HG02571 (cell line): ENCODE data around the gene FNTB.

Experiments used
- ATAC-seq: cut with Tn5 transposase; IDR thresholded peaks from one replicate; pipeline ENCODE4 v1.9.1; 2021; ENCODE audit warnings: mild to moderate bottlenecking, moderate library complexity; ENCODE audit not compliant: unreplicated experiment

Gene FNTB

DNA sequence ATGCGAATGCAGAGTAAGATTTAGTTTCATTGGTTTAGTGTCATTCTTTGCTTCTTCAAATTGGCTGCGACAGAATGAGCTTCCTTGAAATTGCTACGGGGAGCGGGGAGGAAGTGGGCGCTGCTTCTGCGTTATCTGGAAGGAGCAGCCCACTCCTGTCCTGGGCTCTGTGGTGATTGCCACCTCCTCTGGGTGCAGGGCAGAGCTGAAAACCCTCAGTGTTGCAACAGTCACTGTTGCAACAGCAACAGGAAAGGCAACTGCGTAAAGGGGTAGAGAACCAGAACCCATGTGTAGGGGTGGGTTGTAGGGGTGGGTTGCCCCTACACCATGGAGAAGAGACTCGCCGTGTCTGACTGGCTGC is 57.9 kb downstream of the FNTB start:
- ATAC-seq: no peak

DNA sequence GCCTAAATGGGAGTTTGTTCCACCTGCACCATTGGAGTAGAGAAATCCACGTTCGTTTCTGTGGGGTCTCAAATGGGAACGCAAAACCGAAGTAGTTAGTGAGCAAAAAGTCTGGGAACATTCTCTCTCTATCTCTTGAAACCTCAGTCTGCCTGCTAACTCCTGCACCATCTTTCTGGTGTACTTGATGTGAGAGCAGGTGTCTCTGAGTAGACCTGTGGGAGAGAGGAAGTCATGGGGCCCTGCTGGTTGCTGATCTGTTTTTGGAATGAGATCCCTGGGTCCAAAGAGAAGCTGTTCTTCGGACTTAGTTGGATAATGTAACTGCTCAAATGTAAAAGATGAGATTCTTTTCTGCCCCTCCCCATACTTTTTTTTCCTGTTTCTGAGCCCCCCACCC is 58.3 kb downstream of the FNTB start:
- ATAC-seq: no peak

DNA sequence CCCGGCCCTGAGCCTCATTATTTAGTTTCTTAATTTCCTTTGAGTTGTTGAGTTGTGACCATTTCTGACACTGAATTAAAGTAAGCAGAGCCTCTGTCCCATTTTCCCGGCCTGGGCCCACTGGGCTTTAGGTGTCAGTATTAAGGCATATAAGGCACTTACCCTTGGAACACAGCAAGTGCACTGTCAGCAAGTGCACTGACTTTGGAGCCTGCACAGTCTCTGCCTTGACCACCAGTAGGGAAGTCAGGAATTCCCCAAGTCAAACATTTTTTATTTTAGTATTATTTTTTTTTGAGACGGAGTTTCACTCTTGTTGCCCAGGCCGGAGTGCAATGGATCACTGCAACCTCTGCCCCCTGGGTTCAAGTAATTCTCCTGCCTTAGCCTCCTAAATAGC is 59.0 kb downstream of the FNTB start:
- no peak for ATAC-seq

DNA sequence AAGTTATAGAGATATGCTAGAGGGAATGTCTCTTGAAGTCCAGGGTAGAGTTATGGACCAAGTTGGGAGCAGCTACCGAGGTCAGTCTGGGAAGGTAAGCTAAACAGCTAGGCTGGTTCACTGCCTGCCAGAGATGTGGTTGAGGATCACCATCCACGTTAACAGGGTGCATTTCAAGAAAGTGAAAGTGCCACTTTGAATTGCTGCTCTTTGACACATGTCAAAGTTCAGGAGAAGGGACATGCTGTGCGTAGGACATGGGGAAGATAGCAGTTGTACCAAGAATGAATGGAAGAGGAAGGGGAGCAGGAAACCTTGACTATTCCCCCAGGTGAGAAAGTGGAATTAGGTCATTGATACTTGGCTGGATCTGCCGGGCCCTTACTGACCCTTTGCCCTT is 66.1 kb downstream of the FNTB start:
- no peak for ATAC-seq

DNA sequence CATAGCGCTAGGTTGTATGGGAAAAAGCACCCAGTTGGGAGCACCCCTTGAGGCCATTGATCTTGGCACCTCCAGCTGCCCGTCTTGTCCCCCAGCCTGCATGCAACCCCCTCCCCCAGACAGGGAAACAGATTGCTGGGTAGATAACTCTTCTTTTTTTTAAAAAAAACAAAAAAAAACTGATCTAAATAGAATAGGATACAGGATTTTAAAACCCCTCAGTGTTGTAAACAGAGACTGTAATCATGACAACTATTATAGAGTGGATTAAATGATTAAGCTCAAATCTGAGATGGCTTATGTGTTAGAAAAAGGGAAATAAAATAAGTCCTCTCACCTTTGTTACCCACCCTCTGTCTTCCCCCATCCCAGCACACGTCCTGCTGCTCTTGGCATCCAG is 66.8 kb downstream of the FNTB start:
- ATAC-seq: no peak

DNA sequence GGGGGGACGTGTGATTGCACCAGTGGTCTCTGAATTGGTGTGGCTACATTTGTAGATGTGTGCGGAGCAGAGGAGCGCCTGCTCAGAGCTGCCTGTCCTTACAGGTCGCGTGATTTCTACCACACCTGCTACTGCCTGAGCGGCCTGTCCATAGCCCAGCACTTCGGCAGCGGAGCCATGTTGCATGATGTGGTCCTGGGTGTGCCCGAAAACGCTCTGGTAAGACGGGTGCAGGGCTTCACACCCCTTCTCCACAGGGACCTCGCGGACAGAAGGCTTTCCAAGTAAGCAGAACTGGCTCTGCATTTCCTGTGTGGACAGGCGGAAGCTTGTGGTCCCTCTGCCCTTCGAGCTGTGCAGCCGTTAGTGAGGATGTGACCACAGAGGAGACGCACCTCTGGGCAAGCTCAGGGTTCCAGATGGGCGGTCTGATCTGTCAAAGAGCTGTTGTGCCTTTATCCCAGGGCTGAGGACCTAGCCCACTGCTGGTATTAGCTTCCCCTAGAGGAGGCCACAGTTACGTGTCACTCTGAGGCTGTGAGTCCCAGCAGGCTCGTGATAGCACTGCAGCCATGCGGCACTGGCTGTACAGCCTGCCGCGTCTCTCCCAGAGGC is 67.9 kb downstream of the FNTB start:
- no peak for ATAC-seq

DNA sequence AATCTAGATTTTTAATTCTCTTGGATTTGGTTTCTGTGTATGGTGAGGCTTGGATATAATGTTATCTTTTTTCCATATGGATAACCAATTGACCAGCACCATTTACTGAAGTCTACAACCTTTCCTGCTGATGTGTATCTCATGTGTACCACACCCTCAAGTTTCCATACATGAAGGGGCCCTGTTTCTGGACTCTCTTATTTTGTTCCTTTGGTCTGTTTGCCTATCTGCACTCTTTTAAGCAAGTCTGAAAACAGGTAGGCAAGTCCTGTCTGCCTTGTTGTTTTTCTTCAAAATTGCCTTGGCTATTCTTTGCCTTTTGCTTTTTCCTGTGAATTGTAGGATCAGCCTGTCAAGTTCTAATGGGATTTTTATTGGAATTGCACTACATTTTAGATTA is 71.0 kb downstream of the FNTB start:
- ATAC-seq: no peak

DNA sequence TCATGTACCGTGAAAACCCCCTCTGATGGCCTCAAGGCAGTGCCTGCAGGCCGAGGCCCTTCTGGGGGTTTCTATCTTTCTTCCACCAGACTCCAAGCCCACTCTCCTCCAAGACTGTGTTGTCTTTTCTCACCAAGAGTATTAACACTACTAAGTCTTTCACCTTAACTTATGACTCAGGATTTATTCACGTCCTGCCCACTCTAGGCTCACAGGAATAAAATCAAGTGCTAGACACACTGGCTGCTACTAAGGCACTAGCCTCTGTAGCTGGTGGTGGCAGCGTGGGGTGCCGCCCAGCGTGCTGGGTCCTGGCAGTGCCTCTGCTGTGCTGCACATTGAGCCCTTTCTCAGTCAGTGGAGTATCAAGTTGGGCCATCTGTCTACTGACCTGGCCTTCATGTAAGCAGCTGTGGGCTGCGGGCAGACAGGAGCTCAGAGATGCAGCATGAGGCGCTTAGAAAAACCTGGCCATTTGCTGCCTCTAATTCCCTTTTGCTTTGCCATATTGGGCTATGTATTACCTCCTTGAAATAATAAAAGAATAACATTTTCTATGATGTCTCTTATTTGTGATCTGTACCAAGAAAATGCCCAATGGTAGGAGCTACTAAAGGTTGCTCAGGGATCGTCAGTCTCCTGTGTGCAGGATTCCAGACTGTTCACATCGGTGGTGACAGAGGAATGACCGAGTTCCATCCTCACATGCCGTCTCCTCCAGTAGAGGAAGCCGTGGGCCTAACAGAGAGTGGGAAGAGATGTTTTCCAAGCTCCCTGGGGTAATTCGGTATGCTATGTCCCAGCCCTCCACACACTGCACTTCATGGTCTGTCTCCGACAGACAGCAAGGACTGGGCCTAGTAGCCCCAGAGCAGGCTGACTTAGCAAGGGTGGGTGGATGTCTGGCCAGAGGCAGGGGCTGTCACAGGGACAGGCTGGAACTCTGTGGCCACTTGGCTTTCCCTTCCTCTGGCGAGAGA is 75.7 kb downstream of the FNTB start:
- ATAC-seq: no peak

DNA sequence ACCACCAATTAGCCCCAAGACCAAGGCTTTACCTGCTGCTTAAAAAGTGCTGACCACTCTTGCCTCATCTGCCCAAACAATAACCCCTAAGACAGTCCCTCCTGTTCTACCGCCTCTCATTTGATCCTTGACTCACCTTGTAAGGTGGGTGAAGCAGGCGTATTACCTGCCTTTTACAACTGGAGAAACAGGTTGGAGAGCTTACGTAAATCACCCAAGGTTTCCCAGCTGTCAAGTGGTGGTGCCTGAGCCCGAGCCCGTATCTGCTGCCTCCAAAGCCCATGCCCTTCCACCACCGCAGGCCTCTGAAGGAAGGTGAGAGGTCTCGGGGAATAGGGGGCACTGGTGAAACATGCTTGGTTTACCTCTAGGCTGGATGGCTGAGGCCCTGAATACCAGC is 79.0 kb downstream of the FNTB start:
- ATAC-seq: no peak

DNA sequence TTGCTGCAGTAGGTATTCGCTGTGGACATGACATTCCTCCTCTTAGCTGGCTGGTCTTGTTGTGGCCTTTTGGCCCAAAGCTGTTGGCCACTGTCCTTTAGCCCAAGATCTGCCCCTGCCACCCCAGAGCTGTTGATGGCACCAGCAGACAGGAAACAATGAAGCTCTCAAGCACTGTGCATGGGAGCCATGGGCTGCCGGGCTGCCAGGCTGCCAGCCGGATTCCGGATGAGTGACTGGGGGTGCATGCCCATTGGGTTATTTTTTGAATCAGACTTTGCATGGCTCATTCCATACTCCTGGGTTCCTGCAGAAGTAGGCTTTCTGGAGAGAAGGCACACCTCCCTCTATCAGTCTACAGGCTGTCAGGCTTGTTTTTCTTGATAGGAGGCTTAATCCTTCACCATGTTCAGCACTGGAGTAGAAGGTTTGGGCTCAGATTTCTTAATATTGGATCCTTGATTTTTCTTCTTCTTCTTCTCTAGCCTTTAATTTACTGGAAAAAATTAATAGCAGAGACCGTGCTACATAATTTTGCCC is 83.2 kb downstream of the FNTB start:
- no peak for ATAC-seq

DNA sequence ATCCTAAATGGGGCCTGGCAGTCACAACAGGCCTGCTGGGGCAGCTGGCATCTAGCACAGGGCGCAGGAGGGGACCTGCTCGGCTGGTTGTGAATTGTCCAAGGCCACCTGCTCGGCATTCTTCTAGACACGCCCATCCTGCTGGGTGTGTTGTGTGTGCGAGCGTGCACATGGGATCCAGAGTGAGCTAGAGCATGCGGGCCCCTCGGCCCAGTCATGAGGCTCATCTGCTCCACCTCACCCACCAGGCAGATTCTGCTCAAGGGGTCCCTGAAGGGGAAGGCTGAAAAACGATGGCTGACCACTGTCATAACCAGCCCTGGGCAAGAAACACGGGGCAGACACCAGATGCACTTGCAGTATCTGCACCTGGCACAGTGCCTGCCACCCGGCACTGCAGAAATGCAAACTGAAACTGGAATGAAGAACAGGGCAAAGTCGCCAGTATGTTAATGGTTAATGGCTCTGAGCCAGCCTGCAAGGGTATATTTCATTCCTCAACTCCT is 83.8 kb downstream of the FNTB start:
- ATAC-seq: no peak

DNA sequence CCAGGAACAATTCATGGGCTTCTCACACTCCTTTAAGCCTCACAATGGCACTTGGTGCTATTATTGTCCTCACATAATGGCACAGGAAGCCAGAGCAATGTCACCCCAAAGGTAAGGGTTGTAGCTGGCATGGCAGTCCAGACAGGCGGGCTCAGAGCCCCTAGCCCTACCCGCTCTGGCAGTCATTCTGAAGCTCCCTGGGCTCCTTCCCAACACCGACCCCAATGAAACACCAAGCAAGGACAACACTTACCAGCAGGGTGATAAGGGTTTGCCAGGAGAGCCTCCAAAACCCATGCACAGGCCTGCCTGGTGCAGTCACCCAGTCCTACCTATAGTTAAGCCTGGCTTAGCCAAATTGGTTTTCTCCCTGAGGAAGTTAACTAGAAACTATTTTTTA is 84.8 kb downstream of the FNTB start:
- no peak for ATAC-seq

DNA sequence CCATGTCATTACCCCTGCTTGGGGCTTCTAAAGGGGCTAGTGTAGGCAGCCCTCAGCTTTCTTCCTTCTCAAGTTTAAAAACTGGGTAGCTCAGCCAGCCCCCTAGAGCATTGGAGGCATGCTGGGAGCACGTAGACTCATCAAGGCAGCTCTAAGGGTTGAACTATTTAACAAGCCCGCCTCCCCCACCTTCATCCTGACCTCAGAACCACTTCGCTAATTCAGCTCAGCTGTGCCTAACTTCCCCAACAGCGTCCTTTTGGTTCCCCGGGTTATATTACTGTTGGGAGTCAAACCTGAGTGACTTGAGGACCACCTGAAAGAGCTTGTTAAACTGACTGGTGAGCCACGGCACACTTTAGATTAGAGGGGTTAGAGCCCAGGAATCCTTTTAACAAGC is 85.6 kb downstream of the FNTB start:
- no peak for ATAC-seq

DNA sequence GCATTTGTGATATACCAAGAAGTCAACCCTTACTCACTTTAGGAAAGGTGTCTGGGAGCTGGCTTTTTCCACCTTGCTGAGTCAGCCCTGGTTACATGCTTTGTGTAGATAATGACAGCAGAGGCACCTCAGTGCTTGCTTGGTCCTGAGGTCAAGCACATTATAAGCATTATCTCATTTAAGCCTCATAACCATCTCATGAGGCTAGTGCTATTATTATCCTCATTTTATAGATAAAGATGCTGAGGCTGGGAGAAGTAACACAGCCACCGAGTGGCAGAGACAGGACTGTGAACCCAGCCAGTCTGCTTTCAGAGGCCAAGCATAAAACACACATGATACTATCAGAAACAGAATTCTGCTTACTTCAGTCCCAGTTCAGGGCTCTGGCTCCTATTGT is 86.2 kb downstream of the FNTB start:
- ATAC-seq: no peak

DNA sequence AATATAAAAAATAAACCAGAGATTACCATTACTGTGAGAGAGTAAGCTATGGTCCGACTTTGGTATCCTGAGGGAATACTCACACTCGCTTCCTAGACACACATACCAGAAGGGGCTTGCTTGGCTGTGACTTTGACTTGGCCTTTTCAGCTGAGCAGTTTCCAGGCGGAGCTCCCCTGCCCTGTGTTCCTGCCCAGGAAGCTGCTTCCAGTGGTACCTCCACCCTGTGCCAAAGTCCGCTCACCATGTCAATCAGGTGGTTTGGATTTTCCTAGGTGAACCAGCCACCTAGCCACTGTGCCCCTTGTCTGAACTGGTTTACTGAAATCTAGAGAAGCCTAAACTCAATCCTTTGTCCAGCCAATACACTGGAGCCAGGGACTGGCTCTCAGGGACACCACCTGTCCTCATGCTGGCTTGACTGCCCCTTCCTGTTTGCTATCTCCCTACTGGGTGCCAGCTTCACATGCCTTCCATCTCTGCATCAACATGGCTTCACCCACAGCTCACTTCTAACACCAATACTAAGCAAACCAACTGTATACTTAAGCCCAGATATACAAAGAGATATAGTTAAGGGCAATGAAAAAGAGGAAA is 87.0 kb downstream of the FNTB start:
- ATAC-seq: no peak

DNA sequence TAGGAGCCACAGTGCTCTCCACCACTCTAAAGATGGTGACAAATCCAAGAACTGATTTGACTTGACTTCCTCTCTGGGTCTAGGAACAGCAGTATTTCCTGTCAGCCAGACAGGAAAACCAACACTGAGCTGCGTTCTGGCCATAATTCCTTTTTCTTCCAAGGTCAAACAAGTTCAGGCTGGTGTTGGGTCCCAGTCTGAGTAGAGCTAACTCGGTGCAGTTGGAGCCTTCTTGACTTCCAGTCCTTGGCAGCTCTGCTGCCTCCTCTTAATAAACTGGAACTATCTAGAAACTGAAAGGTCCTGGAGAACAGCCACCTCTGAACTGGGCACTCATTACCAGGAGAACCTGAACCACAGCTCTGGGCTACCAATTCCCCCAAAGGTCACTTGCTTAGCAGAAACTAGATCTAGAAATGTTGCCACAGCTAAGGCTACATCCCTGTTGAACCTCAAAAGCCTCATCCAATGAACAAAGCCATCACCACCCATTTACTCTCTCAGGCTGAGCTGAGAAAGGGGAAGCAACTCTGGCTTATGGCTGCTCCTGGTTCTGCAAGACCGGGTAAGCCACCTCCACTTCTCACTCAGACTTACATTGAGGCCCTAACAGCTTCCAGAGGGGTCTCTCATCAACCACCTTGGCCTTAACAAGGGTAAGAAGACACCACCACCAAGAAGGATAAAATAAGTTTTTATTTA is 87.9 kb downstream of the FNTB start:
- no peak for ATAC-seq

DNA sequence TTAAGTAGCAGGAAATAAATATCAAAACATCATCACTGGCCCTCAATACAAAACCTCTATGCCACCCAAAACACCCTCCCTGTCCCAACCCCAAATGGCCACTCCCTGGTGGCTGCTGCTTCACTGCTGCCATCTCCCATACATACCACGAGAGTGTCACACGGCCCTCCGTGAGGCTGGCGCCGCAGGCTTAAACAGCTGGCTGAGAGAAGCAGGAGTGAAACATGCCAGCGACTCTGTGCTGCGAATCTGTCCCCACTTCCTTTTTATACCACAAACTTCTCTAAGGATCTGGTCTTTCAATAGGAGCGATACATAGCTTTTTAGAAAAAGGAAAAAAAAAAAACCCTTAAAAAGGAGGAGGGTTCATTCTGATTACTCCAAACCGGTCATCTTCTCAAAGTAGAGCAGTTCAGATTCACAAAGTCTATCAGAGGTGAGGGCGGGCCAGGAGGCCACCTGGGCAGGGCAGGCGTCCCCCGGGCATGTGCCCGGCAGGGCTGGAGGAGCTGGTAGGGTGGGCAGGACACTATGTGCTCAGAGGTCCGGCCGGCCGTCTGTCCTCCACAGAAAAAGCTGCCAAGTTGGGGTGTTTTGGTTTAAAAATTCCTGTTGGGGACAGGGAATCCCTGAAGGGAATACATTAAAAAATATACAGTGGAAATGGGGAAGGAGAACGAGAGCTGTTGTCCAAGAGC is 89.1 kb downstream of the FNTB start:
- ATAC-seq: no peak

DNA sequence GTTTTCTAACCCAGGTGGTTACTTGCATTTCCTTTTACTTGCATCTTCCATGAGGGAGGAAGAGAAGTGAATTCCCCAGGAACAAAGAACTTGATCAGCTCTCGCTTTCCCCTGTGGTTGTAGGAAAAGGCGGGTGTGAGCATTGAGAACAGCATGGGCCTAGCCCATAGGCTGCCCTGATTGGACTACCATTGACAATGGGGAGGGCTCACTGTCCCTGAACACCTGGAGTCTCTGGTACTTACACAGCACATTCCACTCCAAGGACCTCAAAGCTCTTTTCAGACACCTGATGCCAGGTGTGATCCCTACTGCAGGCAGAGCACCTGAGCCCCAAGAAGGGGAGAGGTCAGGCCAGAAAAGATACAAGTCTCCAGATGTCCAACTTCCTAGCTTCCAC is 90.6 kb downstream of the FNTB start:
- ATAC-seq: no peak

DNA sequence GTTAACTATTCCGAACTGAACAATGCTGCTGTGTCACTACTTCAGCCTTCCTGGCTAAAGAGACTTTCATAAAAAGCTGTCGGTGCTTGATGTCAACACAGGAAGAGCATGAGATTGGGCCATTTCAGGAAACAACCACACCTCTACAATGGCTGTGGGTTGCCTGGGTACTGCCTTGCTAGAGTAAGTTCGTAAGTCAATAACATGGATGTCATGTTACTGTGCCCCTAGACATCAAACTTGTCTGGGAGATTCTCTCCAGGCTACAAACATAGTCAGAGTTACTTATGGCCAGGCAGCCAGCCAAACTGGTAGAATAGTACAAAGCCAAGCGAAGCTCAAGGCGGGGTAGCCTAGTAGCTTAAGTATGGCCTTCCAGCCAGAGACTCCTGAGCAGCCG is 92.5 kb downstream of the FNTB start:
- ATAC-seq: no peak

DNA sequence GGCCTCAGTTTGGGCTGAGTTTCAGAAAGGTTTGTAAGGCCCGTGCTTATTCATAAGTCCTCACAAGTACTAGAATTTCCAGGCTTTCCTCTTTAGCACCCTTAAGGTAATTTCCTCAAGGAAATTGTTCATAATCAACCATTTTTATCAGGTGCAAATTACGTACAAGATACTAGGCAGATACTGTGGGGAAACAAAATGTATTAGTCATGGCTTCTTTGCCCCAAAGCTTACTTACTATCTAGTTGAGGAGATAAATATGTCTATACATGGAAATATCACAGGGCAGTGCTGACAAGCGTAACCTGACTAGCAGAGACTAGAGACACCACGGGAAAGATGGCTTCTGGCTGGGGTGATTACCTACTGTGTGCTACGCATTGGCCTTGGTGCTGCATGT is 93.1 kb downstream of the FNTB start:
- no peak for ATAC-seq
